ENCODE data around the gene KANSL1. TPM values are rescaled to one million over a fixed set of nuclear protein-coding genes. Genes with fewer than 3 reads are reported as not detected.

KANSL1 gene
- total RNA-seq, 1 donor from 2014 or later = 106 TPM

DNA sequence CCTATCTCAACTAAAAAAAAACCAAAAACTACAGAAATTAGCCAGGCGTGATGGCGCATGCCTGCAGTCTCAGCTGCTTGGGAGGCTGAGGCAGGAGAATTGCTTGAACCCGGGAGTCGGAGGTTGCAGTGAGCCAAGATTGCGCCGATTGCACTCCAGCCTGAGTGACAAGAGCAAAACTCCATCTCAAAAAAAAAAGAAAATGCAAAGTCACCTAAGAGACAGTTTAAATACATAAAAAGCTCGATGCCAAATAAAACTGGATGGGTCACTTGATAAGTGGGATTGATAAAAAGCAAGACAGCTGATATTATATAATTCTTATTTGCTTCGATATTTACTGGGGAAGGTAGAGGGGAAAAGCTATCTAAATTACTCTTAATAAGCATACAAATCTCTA lies 15.8 kb upstream of the KANSL1 start:
- no peaks in the 10 kb centered on the region for H3K36me3 ChIP-seq (ENCODE audit: control insufficient read depth, insufficient read depth, low read length)
- FAIRE-seq = no peak
- no peak for TF ChIP-seq CTCF (IDR thresholded peaks at IDR 0.05; ENCODE audit: insufficient read depth, low read length, severe bottlenecking)
- DNase-seq (ENCODE audit: low read depth) = no peak
- H3K4me3 ChIP-seq (ENCODE audit: low read depth, low read length) = no peak overlapping the region
- no peaks in the 10 kb centered on the region for H3K27me3 ChIP-seq (ENCODE audit: control insufficient read depth, insufficient read depth, low read length)

- Histone ChIP-seq H3K27me3 (ENCODE audit: control insufficient read depth, insufficient read depth, low read length) (no peaks in the 10 kb centered on the region), H3K4me3 (ENCODE audit: low read depth, low read length) (no peak overlapping the region), H3K36me3 (ENCODE audit: control insufficient read depth, insufficient read depth, low read length) (no peaks in the 10 kb centered on the region)
- TF ChIP-seq CTCF (IDR thresholded peaks at IDR 0.05; ENCODE audit: insufficient read depth, low read length, severe bottlenecking) = no peak
- FAIRE-seq = no peak
- DNase-seq (ENCODE audit: low read depth) = no peak
Measured at GRCh38 chr17:46205975-46206374, 12.7 kb upstream of the KANSL1 start.

DNA sequence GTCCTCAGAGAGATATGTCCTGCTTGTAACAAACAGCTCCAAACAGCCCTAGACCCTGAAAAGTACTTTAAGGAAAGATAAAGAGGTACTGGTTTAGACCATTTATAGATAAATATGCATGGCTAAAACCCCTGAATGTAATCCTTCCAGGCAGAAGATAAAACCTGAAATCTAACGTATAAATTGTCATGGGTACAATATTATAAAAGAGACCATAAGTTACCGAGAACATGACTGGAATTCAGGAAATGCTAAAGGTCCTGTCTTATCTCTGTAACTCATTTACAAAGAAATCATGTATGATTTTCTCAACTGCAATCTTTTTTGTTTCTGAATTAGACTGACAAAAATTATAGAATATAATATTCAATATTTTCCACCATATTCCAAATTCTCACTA lies 9.2 kb upstream of the KANSL1 start:
- no peak for DNase-seq (ENCODE audit: low read depth)
- no peak overlapping the region for H3K4me3 ChIP-seq (ENCODE audit: low read depth, low read length)
- no peaks in the 10 kb centered on the region for H3K36me3 ChIP-seq (ENCODE audit: control insufficient read depth, insufficient read depth, low read length)
- H3K27me3 ChIP-seq (ENCODE audit: control insufficient read depth, insufficient read depth, low read length) = no peaks in the 10 kb centered on the region
- TF ChIP-seq CTCF (IDR thresholded peaks at IDR 0.05; ENCODE audit: insufficient read depth, low read length, severe bottlenecking) = no peak
- FAIRE-seq = no peak

DNA sequence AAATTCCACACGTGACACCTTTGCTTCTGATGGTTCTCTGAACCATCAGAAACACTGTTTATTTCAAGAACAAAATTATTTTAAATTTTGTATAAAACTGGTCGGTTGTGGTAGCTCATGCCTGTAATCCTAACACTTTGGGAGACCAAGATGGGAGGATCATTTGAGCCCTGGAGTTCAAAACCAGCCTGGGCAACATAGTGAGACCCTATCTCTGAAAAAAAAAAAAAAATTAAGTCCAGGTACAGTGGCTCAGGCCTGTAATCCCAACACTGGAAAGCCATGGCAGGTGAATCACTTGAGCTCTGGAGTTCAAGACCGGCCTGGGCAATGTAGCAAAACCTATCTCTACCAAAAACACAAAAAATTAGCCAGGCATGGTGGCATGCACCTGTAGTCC lies 8.3 kb upstream of the KANSL1 start:
- FAIRE-seq (no peak), DNase-seq (ENCODE audit: low read depth) (no peak)
- H3K27me3 ChIP-seq (ENCODE audit: control insufficient read depth, insufficient read depth, low read length) = no peaks in the 10 kb centered on the region
- no peak overlapping the region for H3K4me3 ChIP-seq (ENCODE audit: low read depth, low read length)
- H3K36me3 ChIP-seq (ENCODE audit: control insufficient read depth, insufficient read depth, low read length) = no peaks in the 10 kb centered on the region
- no peak for TF ChIP-seq CTCF (IDR thresholded peaks at IDR 0.05; ENCODE audit: insufficient read depth, low read length, severe bottlenecking)

DNA sequence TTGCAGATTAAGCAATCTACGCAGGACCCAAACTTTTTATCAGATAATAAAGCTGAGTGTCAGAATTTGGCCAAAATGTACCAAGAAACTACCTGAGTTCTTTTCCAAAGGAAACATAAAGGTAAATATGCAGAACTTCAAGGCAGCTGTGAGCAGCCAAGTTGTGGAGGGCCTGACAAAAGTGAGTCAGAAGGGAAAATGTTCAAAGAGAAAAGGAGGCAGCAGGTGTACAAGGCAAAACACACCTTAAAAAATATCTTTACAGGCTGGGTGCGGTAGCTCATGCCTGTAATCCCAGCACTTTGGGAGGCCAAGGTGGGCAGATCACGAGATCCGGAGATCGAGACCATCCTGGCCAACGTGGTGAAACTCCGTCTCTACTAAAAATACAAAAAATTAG lies 7.0 kb upstream of the KANSL1 start:
- H3K36me3 ChIP-seq (ENCODE audit: control insufficient read depth, insufficient read depth, low read length) = no peaks in the 10 kb centered on the region
- FAIRE-seq = no peak

More for the DNA sequence above, 7.0 kb upstream of the KANSL1 start:
- no peak overlapping the region for H3K4me3 ChIP-seq (ENCODE audit: low read depth, low read length)
- H3K27me3 ChIP-seq (ENCODE audit: control insufficient read depth, insufficient read depth, low read length) = no peaks in the 10 kb centered on the region
- DNase-seq (ENCODE audit: low read depth) = no peak
- TF ChIP-seq CTCF (IDR thresholded peaks at IDR 0.05; ENCODE audit: insufficient read depth, low read length, severe bottlenecking) = no peak
